GM18508 (cell line): Measurements from ENCODE around the gene COG6.

ENCODE experiments used
- ATAC-seq: cut with Tn5 transposase; IDR thresholded peaks from one replicate; pipeline ENCODE4 v1.9.1; 2021; ENCODE audit warnings: moderate number of reproducible peaks; ENCODE audit not compliant: insufficient read depth, unreplicated experiment

The COG6 gene

DNA sequence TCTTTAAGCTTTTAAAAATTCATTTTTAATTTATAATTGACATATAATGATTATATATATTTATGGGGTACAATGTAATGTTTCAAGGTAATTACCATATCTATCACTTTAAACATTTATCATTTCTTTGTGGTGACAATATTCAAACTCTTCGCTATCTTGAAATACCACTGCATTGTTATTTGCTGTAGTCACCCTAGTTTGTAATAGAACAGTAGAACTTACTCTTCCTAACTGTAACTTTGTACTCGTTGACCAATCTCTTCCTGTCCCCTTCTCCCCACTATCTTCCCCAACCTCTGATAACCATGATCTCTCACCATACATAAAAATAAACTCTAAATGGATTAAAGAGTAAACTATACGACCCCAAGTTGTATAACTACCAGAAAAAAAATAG lies 20.4 kb downstream of the COG6 start:
- no peak for ATAC-seq

DNA sequence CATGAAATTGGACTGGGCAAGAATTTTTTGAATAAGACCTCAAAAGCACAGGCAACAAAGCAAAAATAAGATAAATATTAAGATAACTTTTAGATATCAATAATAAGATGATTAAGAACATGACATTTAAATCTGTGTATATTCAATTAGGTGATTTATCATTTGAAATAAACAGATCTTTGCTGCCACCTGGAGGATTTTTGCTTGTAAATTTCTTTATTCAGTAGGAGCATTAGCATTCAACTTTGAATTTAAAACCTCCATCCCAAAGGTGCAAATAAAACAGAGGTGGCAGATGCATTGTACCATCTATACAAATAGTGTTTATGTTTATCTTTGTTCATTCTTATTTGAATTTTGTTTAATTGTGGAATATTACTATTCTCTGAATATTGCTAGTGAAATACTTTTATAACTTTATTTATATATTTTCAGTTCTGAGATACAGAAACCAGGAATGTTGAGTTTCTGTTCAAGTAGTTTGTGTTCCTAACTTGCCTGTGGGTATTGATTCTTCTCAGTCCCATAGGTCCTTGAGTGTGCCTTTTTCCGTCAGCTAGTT lies 20.9 kb downstream of the COG6 start:
- no peak for ATAC-seq

DNA sequence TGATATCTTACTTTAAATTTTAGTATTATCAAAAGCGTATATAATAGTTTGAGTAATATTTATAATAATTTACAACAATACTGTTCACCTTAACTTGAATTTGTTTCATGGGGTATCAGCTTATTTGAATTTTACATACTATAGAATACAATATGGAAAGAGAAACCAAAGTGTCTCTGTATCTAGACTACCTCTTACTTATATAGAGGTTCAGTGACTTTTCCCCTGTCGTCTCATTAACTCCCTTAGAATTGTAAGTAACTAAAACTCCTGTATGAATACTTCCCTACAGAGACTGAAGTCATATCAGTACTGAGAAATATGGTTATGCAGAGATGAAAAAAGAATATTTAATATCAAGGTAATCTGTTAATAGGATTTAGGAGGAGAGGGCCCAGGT lies 26.8 kb downstream of the COG6 start:
- no peak for ATAC-seq

DNA sequence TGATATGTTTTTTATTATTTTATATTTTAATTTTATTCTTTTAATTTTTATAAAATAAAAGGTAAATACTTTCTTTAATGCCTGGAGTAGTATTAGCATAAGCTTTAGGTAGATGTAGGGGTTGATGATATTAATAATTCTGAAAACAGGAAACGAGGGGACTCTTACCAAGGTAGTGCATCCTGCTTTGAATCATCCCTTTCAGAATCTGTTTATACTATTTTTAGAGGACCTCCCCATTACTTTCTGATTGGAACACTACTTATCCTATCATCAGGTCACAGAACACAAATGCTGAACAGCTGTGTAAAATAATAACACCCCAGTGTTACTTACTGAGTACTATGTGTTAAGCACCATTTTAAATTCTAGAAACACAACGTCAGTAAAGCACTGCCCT lies 27.3 kb downstream of the COG6 start:
- peak; percentile 67 for ATAC-seq

DNA sequence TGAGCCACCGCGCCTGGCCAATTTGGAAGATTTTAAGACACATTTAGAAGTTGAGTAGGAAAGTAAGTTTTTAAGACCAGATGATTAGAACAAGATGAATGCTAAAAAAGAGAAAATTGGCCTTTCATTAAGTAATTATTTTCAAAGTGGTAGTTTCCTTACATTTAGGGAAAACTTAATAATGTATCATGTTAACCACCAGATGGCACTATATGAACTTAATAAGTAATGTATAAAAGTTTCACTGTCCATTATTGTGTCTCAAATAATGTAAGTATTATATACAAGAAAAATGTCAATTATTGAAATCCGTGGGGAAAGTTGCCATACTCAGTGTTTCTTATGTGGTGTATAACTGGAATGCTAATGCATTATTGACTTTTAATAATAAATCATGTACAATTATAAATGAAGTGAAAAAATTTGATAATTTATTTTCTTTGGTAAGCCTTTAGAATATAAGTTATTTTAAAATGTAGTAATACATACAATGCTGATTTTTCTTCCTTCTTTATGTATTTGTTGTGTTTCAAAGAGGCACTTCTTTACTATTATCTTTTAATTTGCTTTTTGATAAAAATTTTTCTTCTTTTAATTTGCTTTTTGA lies 29.2 kb downstream of the COG6 start:
- no peak for ATAC-seq

DNA sequence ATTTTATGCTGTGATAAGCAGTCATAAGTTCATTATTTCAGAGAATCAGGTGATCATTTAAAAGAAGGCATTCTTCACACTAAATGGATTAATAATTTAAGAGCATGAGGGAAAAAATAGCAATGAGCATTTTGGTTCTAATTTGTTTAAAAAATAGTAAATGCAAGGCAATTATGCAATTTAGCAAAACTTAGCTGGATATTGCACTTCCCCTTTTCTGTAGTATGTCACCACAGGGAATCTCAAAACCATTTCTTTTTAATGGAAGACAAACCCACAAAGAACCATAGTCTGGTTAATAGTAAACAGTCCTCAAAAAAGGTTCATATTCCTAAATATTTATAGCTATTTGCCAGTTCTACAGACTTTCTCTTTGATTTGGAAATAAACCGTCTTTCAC lies 30.2 kb downstream of the COG6 start:
- ATAC-seq: no peak

DNA sequence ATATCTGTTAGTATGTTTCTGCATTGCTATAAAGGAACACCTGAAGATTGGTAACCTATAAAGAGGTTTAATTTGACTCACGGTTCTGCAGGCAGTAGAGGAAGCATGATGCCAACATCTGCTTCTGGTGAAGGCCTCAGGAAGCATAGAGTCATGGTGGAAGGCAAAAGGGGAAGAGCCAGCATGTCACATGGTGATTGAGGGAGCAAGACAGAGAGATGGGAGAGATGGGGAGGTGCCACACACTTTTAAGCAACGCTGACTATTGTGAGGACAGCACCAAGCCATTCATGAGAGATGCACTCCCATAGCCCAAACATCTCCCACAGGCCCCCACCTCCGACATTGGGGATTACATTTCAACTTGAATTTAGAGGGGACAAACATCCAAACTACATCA lies 32.8 kb downstream of the COG6 start:
- ATAC-seq: no peak

DNA sequence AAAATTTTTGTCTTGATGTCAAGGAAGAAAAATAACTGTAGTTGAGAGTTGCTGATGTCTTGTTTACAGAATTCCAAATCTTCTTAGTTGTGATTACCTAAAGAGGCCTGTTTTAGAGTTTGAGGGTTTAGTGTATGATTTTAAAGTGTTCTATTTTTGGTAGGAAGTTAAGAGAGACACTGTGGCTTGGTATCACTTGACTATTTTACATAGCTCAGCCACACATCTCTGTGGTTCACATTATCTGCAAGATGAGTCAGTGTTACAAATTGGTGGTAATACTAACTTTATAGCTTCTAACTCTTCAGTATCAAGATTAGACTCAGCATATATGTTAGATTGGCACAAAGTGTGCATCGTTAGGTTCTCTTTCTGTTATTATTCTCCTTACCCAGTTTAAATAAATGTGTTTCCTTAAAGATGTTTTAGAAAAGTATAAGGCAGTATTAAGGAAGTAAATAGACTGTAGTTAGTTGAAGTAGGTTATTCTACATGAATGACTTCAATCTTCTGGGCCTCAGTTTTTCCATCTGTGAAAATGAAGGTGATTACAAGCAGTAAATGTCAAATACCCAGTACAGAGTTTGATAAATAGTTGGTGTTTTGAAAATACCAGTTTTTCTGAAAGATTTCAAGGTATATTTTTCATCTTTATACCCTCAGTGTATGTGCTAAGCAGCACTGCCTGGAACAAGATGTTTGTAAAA lies 33.4 kb downstream of the COG6 start:
- peak; percentile 73 for ATAC-seq

DNA sequence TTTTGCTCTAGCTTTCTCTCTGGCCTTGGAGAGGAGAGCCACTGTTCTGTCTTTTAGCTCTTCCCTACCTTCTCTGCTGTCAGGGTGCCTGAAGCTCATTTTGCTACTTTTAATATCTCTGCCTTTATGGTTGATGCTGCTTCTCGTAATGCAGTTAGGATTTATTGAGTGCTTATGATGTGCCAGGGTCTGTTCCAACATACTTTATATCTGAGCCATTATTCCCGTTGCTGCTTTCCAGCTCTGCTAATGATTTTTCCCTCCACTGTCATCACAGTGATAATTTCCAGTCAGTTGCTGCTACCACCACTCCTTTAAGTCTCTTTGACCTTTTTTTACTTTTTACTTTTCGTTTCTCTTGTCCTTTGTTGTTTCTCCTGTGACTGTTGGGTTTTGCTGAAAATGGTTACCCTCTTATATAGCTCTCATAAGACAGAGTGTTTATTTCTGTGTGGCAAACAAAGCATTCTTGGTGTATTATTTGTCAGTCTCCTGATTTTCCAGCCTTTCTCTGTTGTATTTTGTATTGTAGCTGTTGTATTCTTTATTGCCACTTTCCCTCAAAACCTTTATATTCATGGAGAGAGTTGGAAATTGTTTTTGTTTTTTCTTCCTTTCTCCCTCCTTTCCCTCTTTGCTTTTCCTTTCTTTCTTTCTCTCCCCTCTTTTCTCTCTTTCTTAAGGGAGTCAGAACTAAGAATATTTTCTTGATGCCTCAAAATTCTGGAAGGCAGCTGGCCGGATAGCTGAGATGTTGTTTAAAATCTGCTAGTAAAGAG lies 37.4 kb downstream of the COG6 start:
- ATAC-seq: no peak

DNA sequence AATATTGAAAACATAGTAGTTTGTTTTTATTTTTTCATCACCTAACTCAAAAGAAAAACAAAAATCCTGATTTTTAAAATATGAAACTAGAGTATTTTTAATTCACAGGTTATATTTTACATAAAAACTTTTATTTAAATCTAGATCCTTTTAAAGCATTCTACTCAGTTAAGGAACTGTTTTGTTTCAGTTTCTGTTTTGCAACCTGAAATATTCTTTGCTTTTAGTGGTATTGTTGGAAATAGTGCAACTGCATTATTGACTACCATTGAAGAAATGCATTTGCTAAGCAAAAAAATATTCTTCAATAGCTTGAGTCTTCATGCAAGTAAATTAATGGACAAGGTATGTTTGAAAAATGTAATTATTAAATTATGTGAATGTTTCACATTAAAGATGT lies 43.8 kb downstream of the COG6 start:
- ATAC-seq: no peak

DNA sequence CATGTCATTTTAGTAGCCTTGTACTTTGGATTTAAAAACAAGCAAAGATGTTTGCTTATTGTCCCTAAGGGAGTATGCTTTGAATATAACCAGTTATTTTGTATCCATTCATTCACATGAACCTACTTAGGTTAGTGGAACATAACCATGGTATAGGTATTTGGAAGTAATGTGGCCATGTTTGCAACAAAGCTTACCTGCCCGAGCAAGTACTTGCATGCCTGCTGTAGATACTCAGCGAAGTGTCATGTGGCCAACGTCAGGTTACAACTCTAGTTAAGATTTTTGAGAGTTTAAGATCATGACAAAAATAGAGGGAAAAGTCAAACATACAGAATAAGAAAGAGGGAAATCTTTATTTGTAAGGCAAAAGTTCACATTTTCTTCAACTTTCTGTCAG lies 57.2 kb downstream of the COG6 start:
- no peak for ATAC-seq

DNA sequence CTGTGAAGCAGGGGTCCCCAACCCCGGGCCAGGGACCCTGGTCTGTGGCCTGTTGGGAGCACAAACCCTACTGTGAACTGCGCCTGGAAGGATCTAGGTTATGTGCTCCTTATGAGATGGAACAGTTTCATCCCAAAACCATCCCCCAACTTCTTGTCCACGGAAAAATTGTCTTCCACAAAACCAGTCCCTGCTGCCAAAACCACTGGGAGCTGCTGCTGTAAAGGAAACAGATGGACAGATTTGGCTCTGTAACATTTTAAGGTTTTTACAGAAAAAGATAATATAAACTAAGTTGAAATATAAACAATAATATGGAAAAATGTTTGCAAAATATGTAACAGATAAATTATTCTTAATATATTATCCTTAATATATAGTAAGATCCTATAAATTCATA lies 73.7 kb downstream of the COG6 start:
- ATAC-seq: no peak

DNA sequence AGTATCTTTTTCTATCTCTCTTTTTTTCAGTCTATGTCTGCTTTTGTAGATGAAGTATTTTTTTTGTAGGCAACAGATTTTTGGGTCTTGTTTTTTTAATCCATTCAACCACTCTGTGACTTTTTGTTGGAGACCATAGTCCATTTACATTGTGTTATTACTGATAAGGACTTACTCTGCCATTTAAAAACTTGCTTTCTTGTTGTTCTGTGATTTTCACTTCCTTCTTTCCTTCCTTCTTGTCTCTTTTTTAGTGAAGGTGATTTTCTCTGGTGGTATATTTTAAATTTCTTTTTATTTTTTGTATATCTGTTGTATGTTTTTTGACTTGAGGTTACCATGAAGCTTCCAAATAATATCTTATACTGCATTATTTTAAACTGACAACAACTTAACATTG lies 79.5 kb downstream of the COG6 start:
- no peak for ATAC-seq

DNA sequence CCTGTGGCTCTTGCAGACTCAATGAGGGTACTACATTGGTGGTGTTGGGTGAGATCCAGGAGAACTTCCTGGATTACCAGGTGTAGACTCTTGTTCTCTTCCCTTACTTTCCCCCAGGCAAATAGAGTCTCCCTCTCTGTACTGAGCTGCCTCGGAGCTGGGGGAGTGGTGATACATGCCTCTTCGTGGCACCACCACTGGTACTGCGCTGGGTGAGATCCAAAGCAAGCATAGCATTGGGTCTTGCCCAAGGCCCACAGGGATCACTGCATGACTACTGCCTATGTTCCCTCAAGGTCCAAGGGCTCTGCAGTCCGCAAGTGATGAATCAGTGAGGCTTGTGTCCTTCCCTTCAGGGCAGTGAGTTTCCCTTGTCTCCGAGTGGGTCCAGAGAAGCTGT lies 81.6 kb downstream of the COG6 start:
- no peak for ATAC-seq

DNA sequence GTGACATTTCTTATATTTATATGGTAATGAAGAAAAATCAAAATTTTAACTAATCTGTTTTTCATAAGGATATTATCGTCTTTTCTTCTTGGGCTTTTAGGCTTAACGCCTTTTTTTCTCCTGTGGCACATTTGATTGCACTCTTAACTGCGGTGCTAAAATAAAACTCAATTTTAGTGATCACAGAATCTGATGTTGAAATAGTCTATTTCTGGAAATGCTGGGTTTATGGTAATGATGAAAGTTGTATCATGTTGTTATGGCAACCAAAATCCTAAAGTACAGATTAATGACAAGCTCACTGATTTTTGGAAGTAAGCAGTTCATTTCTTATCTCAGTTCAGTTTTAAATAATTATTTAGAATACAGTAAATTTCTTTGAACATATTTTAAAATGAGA lies 85.3 kb downstream of the COG6 start:
- ATAC-seq: no peak

DNA sequence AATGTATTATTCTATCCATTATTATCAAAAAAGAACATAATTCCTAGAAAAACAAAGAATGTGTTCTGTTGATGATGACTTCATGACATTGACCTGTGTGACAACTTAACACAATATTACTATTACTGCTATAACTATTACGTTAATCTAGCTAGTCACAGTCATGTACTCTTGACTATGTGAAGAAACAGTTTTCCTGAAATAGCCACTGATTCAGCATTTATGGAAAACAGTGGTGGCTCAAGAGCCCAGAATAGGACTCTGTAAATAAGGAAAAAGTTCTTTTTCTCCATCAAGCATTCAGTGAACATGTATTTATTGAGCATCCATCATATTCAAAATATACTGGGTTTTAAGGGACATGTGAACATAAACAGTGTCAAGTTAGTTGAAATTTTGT lies 93.5 kb downstream of the COG6 start:
- ATAC-seq: no peak

DNA sequence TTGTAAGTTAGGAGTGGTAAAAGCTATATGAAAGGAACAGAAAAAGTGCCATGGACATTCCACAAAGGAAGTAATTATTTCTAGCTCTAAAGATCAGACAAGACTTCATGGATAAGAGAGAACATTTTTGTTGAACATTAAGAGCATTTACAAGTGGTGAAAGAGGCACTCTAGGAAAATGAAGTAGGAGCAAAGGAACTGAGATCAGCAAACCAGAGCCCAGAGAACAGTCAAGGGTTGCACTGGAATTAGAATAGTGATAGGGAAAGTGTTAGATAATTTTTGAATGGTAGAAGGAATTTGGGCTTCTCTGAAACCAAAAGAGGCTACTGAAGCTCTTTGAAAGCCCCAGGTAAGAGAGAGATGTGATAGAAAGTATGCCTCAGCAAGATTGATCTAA lies 94.1 kb downstream of the COG6 start:
- ATAC-seq: no peak

DNA sequence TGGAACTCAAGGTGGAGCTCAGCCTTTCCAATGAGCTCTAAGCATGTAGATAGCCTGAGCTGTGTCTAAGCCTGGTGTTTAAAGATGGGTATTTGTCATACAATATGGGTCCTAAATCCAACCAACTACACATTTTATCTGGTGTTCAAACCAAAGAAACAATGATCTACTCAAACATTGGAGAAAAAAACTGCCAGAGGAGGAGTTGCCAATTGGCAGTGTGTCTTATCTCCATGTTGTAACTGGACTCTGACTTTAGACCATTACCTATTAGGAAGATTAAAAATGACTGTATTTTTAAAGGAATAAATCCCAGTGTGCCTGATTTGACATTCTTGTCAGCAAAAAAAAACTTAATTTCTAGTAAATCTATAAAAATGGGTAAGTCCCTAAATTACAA lies 96.3 kb downstream of the COG6 start:
- ATAC-seq: no peak

DNA sequence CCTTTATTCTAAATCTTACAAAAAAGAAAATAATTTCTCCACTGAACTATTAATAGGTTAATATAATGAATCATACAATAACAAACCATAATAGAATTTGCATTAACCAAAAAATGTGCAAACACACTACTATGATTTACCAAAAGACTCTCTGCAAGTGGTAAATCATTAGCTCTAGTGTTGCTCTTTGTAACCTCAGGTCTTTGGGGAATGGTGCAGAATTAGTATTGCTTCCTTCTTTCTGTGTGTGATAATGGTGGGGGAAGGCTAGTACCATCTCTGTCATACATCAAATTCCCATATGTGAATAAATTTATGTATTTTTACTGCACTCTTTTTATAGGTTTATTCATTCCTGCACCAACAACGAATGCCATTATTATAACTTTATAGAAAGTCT lies 105.1 kb downstream of the COG6 start:
- ATAC-seq: peak; percentile 93

DNA sequence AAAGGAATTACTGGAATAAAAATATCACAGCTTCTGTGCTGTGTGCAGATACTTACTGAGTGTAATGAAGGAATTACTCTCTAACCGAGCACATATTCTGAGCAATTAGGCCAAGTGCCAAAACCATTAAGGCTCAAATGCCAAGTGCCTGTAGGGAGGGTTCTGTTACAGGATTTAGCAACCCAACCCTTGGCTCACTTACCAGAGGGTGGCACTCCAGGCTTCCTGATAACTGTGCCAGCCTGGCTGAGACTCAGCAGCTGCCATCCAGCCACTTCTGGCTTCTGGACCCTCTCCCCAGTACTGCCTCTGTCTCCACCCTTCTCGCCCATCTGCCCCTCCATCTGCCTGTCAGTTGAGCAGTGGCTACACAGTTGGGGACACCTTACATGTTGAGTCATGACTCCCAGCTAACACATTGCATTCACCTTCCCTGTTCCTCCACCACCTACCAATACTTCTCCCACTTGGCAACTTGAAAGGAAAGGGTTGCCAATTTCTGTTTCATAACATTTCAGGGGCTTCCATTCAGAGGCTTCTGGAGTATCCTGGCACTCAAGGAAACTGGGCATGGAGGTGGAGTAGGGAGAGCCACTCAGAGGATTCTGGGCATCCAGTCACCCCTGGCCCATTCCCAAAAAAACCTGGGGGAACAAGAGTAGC lies 110.5 kb downstream of the COG6 start:
- ATAC-seq: no peak
